ENCODE measurements around the gene GALNT18.
"Not testable (repeated sequence)": the region's sequence is repeated elsewhere in the genome, so short reads cannot be mapped to it uniquely, and the experiment has no call there.

The GALNT18 gene

GRCh38 chr11:11456866-11457265 lies 164.9 kb downstream of the GALNT18 start:
- intact Hi-C loops (cut with DNase I): no loop called here
- DNase-seq: no peak

- intact Hi-C loops (cut with DNase I): no loop called here
Measured at GRCh38 chr11:11454671-11455223, 167.1 kb downstream of the GALNT18 start.

GRCh38 chr11:11451501-11452005 lies 170.3 kb downstream of the GALNT18 start:
- DNase-seq: no peak
- intact Hi-C loops (cut with DNase I): no loop called here

More at GRCh38 chr11:11454671-11455223, 167.1 kb downstream of the GALNT18 start:
- DNase-seq: no peak

- no peak for DNase-seq
- intact Hi-C loops (cut with DNase I): no loop called here
Measured at GRCh38 chr11:11450744-11451362, 171.0 kb downstream of the GALNT18 start.

- intact Hi-C loops (cut with DNase I): no loop called here
- DNase-seq: no peak
Measured at GRCh38 chr11:11449327-11449726, 172.5 kb downstream of the GALNT18 start.

GRCh38 chr11:11448626-11449025 lies 173.2 kb downstream of the GALNT18 start:
- intact Hi-C loops (cut with DNase I): no loop called here
- DNase-seq: no peak

- intact Hi-C loops (cut with DNase I): not testable (repeated sequence)
- peak in 12 of 42 donors; percentile 17 to 78 (median 42) for DNase-seq
Measured at GRCh38 chr11:11447601-11448000, 174.2 kb downstream of the GALNT18 start.

GRCh38 chr11:11446967-11447366 lies 174.8 kb downstream of the GALNT18 start:
- no peak for DNase-seq
- intact Hi-C loops (cut with DNase I): no loop called here

- DNase-seq: no peak
- intact Hi-C loops (cut with DNase I): no loop called here
Measured at GRCh38 chr11:11446564-11446963, 175.2 kb downstream of the GALNT18 start.

- intact Hi-C loops (cut with DNase I): no loop called here
- peak in 33 of 42 donors; percentile 19 to 85 (median 47) for DNase-seq
Measured at GRCh38 chr11:11445441-11446185, 176.2 kb downstream of the GALNT18 start.

- no peak for DNase-seq
- intact Hi-C loops (cut with DNase I): no loop called here
Measured at GRCh38 chr11:11444804-11445131, 177.0 kb downstream of the GALNT18 start.

- peak in 16 of 42 donors; percentile 18 to 59 (median 37) for DNase-seq
- intact Hi-C loops (cut with DNase I): no loop called here
Measured at GRCh38 chr11:11444027-11444803, 177.6 kb downstream of the GALNT18 start.

- intact Hi-C loops (cut with DNase I): no loop called here
- no peak for DNase-seq
Measured at GRCh38 chr11:11442791-11443190, 179.0 kb downstream of the GALNT18 start.

- intact Hi-C loops (cut with DNase I): no loop called here
- DNase-seq: no peak
Measured at GRCh38 chr11:11441516-11441915, 180.3 kb downstream of the GALNT18 start.

GRCh38 chr11:11441091-11441490 lies 180.7 kb downstream of the GALNT18 start:
- DNase-seq: no peak
- intact Hi-C loops (cut with DNase I): no loop called here

GRCh38 chr11:11440144-11440543 lies 181.7 kb downstream of the GALNT18 start:
- no peak for DNase-seq
- intact Hi-C loops (cut with DNase I): no loop called here

GRCh38 chr11:11439591-11439990 lies 182.2 kb downstream of the GALNT18 start:
- no peak for DNase-seq
- intact Hi-C loops (cut with DNase I): no loop called here

GRCh38 chr11:11436715-11437313 lies 185.0 kb downstream of the GALNT18 start:
- DNase-seq: no peak
- intact Hi-C loops (cut with DNase I): no loop called here

- no peak for DNase-seq
- intact Hi-C loops (cut with DNase I): no loop called here
Measured at GRCh38 chr11:11435635-11436034, 186.2 kb downstream of the GALNT18 start.
